D721Med (cell line): ENCODE measurements around the gene PSMD12.
A peak's percentile ranks its signal among the peaks of the same experiment; 100 is the strongest.

Source experiments
- DNase-seq: peaks from one replicate; pipeline ENCODE4 v3.0.0; 2011; ENCODE audit warnings: low spot score; ENCODE audit not compliant: insufficient read length
- FAIRE-seq: peaks from 2 replicates; lab custom pipeline; 2011; peaks lifted over from hg19 to GRCh38; lab: Jason Lieb, UNC
- TF ChIP-seq, protein P1 (sequence below): IDR thresholded peaks from 2 replicates; pipeline ENCODE4 v1.5.1; 2012; ENCODE audit warnings: mild to moderate bottlenecking, control low read depth; ENCODE audit not compliant: insufficient read depth; ENCODE audit errors: missing control alignments

Gene PSMD12

DNA sequence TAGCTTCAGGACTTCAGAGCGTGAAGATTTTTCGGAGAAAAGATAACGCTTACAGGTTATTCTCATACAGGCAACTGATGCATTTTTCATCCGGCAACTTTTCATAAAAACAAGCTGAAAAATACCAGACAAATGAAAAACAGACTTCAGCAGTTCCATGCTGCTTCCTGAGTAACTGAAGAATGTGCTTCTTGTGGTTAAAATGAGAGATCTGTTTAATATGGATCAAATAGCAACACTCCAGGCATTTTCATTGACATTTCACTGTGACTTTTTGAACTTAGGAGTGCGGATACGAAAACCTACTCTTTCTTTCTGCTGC is 10.0 kb upstream of the PSMD12 start:
- DNase-seq, result no peak
- no peak for FAIRE-seq
- TF ChIP-seq, protein P1, sequence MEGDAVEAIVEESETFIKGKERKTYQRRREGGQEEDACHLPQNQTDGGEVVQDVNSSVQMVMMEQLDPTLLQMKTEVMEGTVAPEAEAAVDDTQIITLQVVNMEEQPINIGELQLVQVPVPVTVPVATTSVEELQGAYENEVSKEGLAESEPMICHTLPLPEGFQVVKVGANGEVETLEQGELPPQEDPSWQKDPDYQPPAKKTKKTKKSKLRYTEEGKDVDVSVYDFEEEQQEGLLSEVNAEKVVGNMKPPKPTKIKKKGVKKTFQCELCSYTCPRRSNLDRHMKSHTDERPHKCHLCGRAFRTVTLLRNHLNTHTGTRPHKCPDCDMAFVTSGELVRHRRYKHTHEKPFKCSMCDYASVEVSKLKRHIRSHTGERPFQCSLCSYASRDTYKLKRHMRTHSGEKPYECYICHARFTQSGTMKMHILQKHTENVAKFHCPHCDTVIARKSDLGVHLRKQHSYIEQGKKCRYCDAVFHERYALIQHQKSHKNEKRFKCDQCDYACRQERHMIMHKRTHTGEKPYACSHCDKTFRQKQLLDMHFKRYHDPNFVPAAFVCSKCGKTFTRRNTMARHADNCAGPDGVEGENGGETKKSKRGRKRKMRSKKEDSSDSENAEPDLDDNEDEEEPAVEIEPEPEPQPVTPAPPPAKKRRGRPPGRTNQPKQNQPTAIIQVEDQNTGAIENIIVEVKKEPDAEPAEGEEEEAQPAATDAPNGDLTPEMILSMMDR, result no peak

DNA sequence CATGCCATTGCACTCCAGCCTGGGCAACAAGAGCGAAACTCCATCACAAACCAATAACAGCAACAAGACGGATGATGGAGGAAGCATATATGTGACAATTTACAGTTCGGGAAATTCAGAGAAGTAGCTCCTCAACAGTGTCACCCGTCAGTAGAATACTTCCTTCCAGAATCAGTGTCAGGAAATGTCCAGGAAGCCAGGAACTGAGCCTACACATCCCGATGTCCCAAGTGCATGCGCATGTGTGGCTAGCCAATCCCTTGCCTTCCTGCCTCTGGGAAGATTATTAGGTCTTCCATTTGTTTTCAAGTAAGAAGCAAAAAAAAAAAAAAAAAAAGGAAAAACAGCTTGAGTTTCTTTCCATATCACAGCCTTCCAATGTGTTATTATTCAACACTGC is 9.3 kb upstream of the PSMD12 start:
- DNase-seq, result no peak
- TF ChIP-seq, protein P1, result no peak
- FAIRE-seq, result no peak

DNA sequence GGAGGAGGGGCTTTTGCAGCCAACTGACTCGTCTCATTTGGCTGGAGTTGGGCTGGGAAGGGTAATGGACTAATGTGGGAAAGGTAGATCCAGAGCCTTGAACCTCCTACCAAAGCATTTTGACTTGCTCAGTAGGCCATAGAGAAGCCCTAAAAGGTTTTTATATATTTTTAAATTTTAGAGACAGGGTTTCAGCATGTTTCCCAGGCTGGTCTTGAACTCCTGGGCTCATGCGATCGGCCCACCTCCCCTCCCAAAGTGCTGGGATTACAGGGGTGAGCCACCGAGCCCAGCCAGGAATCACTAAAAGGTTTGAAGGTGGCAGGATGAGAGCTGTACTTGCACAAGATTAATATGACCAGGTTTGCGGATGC is 8.7 kb upstream of the PSMD12 start:
- TF ChIP-seq, protein P1, result no peak
- FAIRE-seq (no peak), DNase-seq (no peak)

DNA sequence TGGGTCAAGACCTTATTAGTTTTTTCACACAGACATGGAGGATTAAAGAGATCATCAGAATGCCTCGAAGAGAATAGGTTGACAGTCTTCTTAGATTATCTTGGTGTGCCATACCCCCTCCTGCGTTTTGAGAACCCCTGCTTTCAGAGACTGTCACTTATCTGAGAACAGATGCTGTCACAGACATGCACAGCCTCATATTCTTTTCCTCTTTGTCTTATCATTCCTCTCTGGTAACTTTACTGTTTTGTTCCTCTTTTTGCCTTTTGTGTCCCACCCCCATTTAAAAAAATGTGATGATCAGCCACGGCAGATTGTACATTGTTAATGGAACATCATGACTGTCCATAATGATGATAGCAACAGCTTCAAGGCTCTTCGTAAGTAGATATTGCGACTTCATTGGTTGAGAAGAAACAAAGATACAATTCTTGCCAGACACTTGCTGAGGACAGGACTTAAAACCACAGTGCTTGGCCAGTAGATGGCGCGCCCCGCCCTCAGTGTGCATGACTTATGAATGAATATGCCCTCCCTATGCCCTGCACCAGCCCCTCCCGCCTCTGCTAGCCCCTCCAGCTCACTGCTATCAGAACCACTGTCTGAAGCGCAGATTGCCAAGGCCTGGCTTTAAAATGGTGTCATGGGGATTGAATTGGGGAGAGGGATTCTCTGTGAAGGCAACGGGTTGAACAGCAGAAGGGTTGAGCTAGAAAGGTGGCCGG is 8.1 kb upstream of the PSMD12 start:
- FAIRE-seq (peak; percentile 41), DNase-seq (no peak)
- TF ChIP-seq, protein P1, result peak; percentile 100

DNA sequence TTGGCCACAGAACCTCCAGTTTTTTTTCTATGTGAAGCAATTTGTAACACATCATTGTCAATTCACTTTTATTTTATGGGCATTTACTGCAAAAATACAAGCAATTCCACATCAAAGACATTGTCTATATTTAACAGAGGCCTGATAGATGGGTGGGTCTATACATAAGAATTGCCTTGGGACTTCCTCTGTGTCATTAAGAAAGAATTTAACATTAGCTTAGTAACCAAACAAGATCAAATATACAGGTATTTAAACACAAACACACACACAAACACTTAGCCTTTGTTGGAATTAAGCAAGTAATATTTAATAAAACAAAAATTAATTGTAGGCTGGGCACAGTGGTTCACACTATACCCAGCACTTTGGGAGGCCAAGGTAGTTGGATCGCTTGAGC is 6.4 kb upstream of the PSMD12 start:
- TF ChIP-seq, protein P1, result no peak
- DNase-seq, result no peak
- no peak for FAIRE-seq

DNA sequence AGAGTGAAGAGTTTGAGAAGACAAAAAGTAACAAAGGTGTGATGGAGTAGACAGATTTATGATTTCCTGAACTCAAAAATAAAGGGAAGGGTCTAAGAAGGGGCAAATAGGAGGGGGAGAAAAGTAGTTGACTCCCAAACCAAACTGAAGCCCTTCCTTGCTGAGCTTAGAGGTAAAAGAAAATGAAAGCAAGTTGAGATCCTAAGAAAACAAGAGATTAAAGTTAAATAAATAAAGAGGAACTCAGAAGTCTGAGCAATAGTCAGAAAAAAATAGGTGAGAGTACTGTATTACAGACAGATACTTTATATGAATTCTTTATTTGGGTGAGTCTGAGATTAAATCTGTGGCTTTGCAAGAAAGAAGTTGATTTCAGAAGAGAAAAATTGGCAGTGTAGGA is 3.3 kb upstream of the PSMD12 start:
- FAIRE-seq (no peak), DNase-seq (no peak)
- TF ChIP-seq, protein P1, result no peak

DNA sequence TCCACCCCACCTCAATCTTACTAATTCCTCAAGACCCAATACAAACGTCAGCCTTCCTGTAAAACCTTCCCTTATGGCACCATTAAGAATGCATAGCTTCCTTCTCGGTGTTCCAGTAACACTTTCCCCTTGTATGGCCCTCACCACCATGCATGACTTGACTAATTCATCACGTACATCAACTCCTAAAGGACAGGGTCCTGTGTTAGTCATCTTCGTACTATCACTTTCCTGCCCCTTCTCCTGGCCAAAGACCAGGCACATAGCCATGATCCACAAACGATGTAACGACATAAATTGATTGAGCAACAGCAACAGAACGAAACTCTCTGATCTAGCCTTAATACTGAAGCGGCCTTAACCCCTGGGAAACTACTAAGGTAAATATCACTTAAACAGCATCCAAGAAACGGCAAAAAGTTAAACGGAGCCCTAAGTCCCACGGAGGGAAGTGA is 612 bp downstream of the PSMD12 start:
- peak; percentile 25 for FAIRE-seq
- TF ChIP-seq, protein P1, result no peak
- no peak for DNase-seq
